B cell (primary cell): ENCODE data around the gene CHST13. TPM values are rescaled to one million over a fixed set of nuclear protein-coding genes. Genes with fewer than 3 reads are reported as not detected.

Source experiments
- ATAC-seq: fragments of 200-7000 bp; cut with Tn5 transposase; one replicate; pipeline ENCODE4 v1.10.0; 2021; ENCODE audit warnings: low read depth, mild to moderate bottlenecking, moderate number of reproducible peaks, moderate library complexity
- CTCF ChIA-PET: fragments of 350-600 bp; sonication (Branson Sonifier 250); formaldehyde crosslinking; loops from one replicate; lab custom pipeline; 2021; ENCODE audit warnings: antibody characterized with exemption, inconsistent platforms; lab: Charles Lee
- POLR2A ChIA-PET: fragments of 350-600 bp; sonication (Branson Sonifier 250); formaldehyde crosslinking; loops from one replicate; lab custom pipeline; 2021; ENCODE audit warnings: antibody characterized with exemption; lab: Charles Lee
- DNase-seq: peaks from one replicate; pipeline ENCODE4 v3.0.0; 2013
- H2AFZ ChIP-seq: 2 replicates; pipeline ENCODE4 v1.6.1; 2012; ENCODE audit warnings: mild to moderate bottlenecking, low read depth, low read length; ENCODE audit not compliant: insufficient read depth, poor library complexity, severe bottlenecking
- H3K27ac ChIP-seq, 2 donors: 1 replicate in 1 of 2; 2 replicates in 1 of 2; pipeline ENCODE4 v1.5.1; 2012 to 2013; ENCODE audit warnings: low read length in 2 of 2, mild to moderate bottlenecking in 2 of 2, moderate library complexity in 1 of 2
- H3K27me3 ChIP-seq, 4 experiments: fragments of 200-600 bp in 1 of 4; sonication (generic) in 1 of 4; replicated peaks in 1 of 4; 1 replicate in 2 of 4; 2 replicates in 2 of 4; pipeline versions ENCODE4 v1.6.1 to v1.7.0; 2013 to 2016; ENCODE audit warnings: low read length in 3 of 4, mild to moderate bottlenecking in 2 of 4, mixed read lengths in 1 of 4, moderate library complexity in 1 of 4; ENCODE audit not compliant: insufficient read depth in 4 of 4, control insufficient read depth in 3 of 4; ENCODE audit errors: control extremely low read depth in 1 of 4
- H3K36me3 ChIP-seq, 2 experiments: replicated peaks in 1 of 2; 1 replicate in 1 of 2; 2 replicates in 1 of 2; pipeline versions ENCODE4 v1.6.1 to v1.7.1; 2013; ENCODE audit warnings: low read length in 1 of 2; ENCODE audit not compliant: insufficient read depth in 2 of 2, control insufficient read depth in 1 of 2; ENCODE audit errors: control extremely low read depth in 1 of 2, extremely low read depth in 1 of 2
- H3K4me1 ChIP-seq, 2 donors: fragments of 200-600 bp in 1 of 2; sonication (generic) in 1 of 2; 1 replicate in 1 of 2; 2 replicates in 1 of 2; pipeline versions ENCODE4 v1.5.1 to v1.6.1; 2013 to 2017; ENCODE audit warnings: low read length in 2 of 2; ENCODE audit not compliant: control insufficient read depth in 2 of 2, insufficient read depth in 2 of 2
- H3K4me2 ChIP-seq: replicated peaks from 2 replicates; pipeline ENCODE3; 2012; ENCODE audit warnings: mild to moderate bottlenecking, low read depth, low read length; ENCODE audit not compliant: poor library complexity, severe bottlenecking
- H3K4me3 ChIP-seq, 5 experiments: fragments of 200-600 bp in 1 of 5; sonication (generic) in 1 of 5; 1 replicate in 3 of 5; 2 replicates in 2 of 5; pipeline versions ENCODE4 v1.5.1 to v1.7.0; 2011 to 2016; ENCODE audit warnings: low read length in 4 of 5, mild to moderate bottlenecking in 4 of 5, low read depth in 2 of 5, control low read depth in 1 of 5, moderate library complexity in 1 of 5; ENCODE audit not compliant: insufficient read depth in 1 of 5; ENCODE audit errors: control extremely low read depth in 1 of 5, extremely low read depth in 1 of 5
- H3K79me2 ChIP-seq: fragments of 200-600 bp; sonication (generic); one replicate; pipeline ENCODE4 v1.6.0; 2016; ENCODE audit warnings: low read length; ENCODE audit not compliant: control insufficient read depth, insufficient read depth
- H3K9ac ChIP-seq: fragments of 200-600 bp; sonication (generic); 2 replicates; pipeline ENCODE4 v1.6.1; 2017; ENCODE audit warnings: mild to moderate bottlenecking, low read length, moderate library complexity
- H3K9me3 ChIP-seq, 3 donors: one replicate each; pipeline versions ENCODE4 v1.6.1 to v1.7.1; 2013; ENCODE audit warnings: low read length in 2 of 3; ENCODE audit not compliant: control insufficient read depth in 2 of 3, insufficient read depth in 1 of 3; ENCODE audit errors: control extremely low read depth in 1 of 3
- H4K20me1 ChIP-seq: 2 replicates; pipeline ENCODE4 v1.6.0; 2012; ENCODE audit warnings: mild to moderate bottlenecking, low read length; ENCODE audit not compliant: insufficient read depth, control insufficient read depth, poor library complexity, severe bottlenecking
- H3K27ac Mint-ChIP-seq: one replicate; pipeline ENCODE4 v1.8.0; 2021; ENCODE audit warnings: mixed read lengths
- H3K27me3 Mint-ChIP-seq: one replicate; pipeline ENCODE4 v1.8.0; 2021; ENCODE audit warnings: mixed read lengths
- H3K4me1 Mint-ChIP-seq: one replicate; pipeline ENCODE4 v1.8.0; 2021; ENCODE audit warnings: mixed read lengths
- H3K4me3 Mint-ChIP-seq: one replicate; pipeline ENCODE4 v1.8.0; 2021; ENCODE audit warnings: mixed read lengths
- H3K9me3 Mint-ChIP-seq: one replicate; pipeline ENCODE4 v1.8.0; 2022; ENCODE audit warnings: mixed read lengths; ENCODE audit not compliant: insufficient read depth
- CTCF ChIP-seq: fragments of 200-600 bp; IDR thresholded peaks from one replicate; pipeline ENCODE4 v1.8.0; 2022; ENCODE audit warnings: antibody characterized with exemption, mild to moderate bottlenecking
- EZH2 ChIP-seq: IDR thresholded peaks from 2 replicates; pipeline ENCODE4 v1.6.1; 2012; ENCODE audit warnings: borderline replicate concordance, low read depth, mild to moderate bottlenecking, moderate library complexity, low read length; ENCODE audit not compliant: insufficient read depth, poor library complexity, severe bottlenecking
- WGBS: methylation state at CpG from one replicate; pipeline ENCODE4 v1.1.5; 2013; ENCODE audit warnings: missing lambda C conversion rate; ENCODE audit not compliant: insufficient coverage; 5-methylcytosine and 5-hydroxymethylcytosine counted together
- intact Hi-C: fragments of 100-400 bp; cut with micrococcal nuclease; formaldehyde crosslinking; loops from one replicate; pipeline ENCODE4 v1.10.0; 2022
- polyA plus RNA-seq: library from polyadenylated mRNA; depleted of rRNA; stranded (reverse); fragments of >200 nt; gene quantifications from 2 replicates; pipeline ENCODE4 v1.2.3, GENCODE V29; 2012
- total RNA-seq, 2 donors: library from RNA; stranded (reverse); fragments of 120-200 nt in 1 of 2; gene quantifications; 1 replicate in 1 of 2; 2 replicates in 1 of 2; pipeline versions ENCODE4 v1.2.3 to v1.2.4, GENCODE V29; 2013 to 2022

The CHST13 gene
- total and polyA plus RNA-seq, 2 donors (not counting 1 experiment from before 2014, with no cell fraction given), result 0.07 TPM; not detected in 1

- no peak overlapping the region for H3K27ac Mint-ChIP-seq
- Histone ChIP-seq H3K79me2 (no peaks in the 10 kb centered on the region), H3K36me3 (no peaks in the 10 kb centered on the region), H3K27ac (no peak overlapping the region), H2AFZ (no peak overlapping the region), H3K4me3 (no peak overlapping the region), H3K4me1 (peaks cover 0 to 12% of the 10 kb centered on the region in 2 donors), H3K4me2 (no peak overlapping the region), H4K20me1 (no peaks in the 10 kb centered on the region), H3K9ac (no peak overlapping the region), H3K27me3 (no peaks in the 10 kb centered on the region), H3K9me3 (no peaks in the 10 kb centered on the region)
- H3K27me3 Mint-ChIP-seq, result peaks cover 6% of the 10 kb centered on the region
- H3K4me1 Mint-ChIP-seq, result peaks cover 4% of the 10 kb centered on the region
- ChIA-PET POLR2A (no interaction called here), CTCF (no interaction called here)
- ATAC-seq (no peak), DNase-seq (no peak)
- H3K4me3 Mint-ChIP-seq, result no peak overlapping the region
- 98% methylated on average over 7 of the region's 7 CpGs for WGBS
- intact Hi-C loops, result no loop called here
- TF ChIP-seq CTCF (no peak), EZH2 (no peak)
- no peaks in the 10 kb centered on the region for H3K9me3 Mint-ChIP-seq
Observed at GRCh38 chr3:126500016-126500415, 23.9 kb upstream of the CHST13 start.

GRCh38 chr3:126501054-126501453 lies 22.9 kb upstream of the CHST13 start:
- 72% methylated on average over 5 of the region's 5 CpGs for WGBS
- Mint-ChIP-seq H3K9me3 (no peaks in the 10 kb centered on the region), H3K27me3 (peaks cover 10% of the 10 kb centered on the region), H3K27ac (no peak overlapping the region), H3K4me1 (peaks cover 4% of the 10 kb centered on the region), H3K4me3 (no peak overlapping the region)
- no peak overlapping the region for H3K27ac ChIP-seq
- H3K4me2 ChIP-seq, result no peak overlapping the region
- CTCF ChIA-PET, result no interaction called here
- no peaks in the 10 kb centered on the region for H3K27me3 ChIP-seq
- POLR2A ChIA-PET, result no interaction called here
- no peak for TF ChIP-seq CTCF
- no peak for TF ChIP-seq EZH2
- no peaks in the 10 kb centered on the region for H3K36me3 ChIP-seq
- ATAC-seq (no peak), DNase-seq (no peak)
- no peak overlapping the region for H2AFZ ChIP-seq
- H3K9me3 ChIP-seq, result no peaks in the 10 kb centered on the region
- H3K79me2 ChIP-seq, result no peaks in the 10 kb centered on the region
- H4K20me1 ChIP-seq, result no peaks in the 10 kb centered on the region
- no peak overlapping the region for H3K9ac ChIP-seq
- peaks cover 0 to 12% of the 10 kb centered on the region in 2 donors for H3K4me1 ChIP-seq
- no peak overlapping the region for H3K4me3 ChIP-seq
- intact Hi-C loops, result no loop called here
